Stomach (tissue), 9 donors: ENCODE results near the gene PKHD1. TPM values are rescaled to one million over a fixed set of nuclear protein-coding genes. Genes with fewer than 3 reads are reported as not detected.

Experiments used
- DNase-seq, 2 donors: peaks; one replicate each; pipeline versions ENCODE4 v3.0.0 to v3.0.0-alpha.2; 2013 to 2019
- H3K27ac ChIP-seq, 5 donors: fragments of 200-600 bp in 4 of 5; sonication (generic) in 4 of 5; one replicate each; pipeline ENCODE4 v1.5.1; 2013 to 2019; ENCODE audit warnings: mild to moderate bottlenecking in 1 of 5, moderate library complexity in 1 of 5
- H3K27me3 ChIP-seq, 3 donors: fragments of 200-600 bp; sonication (generic); one replicate each; pipeline ENCODE4 v1.5.1; 2017 to 2019; ENCODE audit warnings: mixed run types in 1 of 3
- H3K36me3 ChIP-seq, 4 donors: fragments of 200-600 bp; sonication (generic); 1 replicate in 3 of 4; 2 replicates in 1 of 4; pipeline ENCODE4 v1.5.1; 2016 to 2019
- H3K4me1 ChIP-seq, 4 donors: fragments of 200-600 bp; sonication (generic); one replicate each; pipeline ENCODE4 v1.5.1; 2016 to 2019
- H3K4me3 ChIP-seq, 4 donors: fragments of 200-600 bp; sonication (generic) in 3 of 4; one replicate each; pipeline ENCODE4 v1.5.1; 2016 to 2019; ENCODE audit warnings: mild to moderate bottlenecking in 1 of 4
- H3K9me3 ChIP-seq, 4 donors: fragments of 200-600 bp; sonication (generic); one replicate each; pipeline ENCODE4 v1.5.1; 2016 to 2019
- CTCF ChIP-seq, 7 experiments: fragments of 450-650 bp in 4 of 7; fragments of 200-600 bp in 3 of 7; sonication (generic) in 3 of 7; IDR thresholded peaks; one replicate each; pipeline ENCODE4 v1.5.1; 2016 to 2019; ENCODE audit warnings: antibody characterized with exemption in 7 of 7, control low read depth in 2 of 7, mild to moderate bottlenecking in 1 of 7
- EP300 ChIP-seq: sonication (generic); formaldehyde crosslinking; IDR thresholded peaks from one replicate; pipeline ENCODE4 v1.6.1; 2017; ENCODE audit warnings: antibody characterized with exemption
- POLR2A ChIP-seq, 4 donors: fragments of 450-650 bp; IDR thresholded peaks; one replicate each; pipeline ENCODE4 v1.6.1; 2016; ENCODE audit warnings: antibody characterized with exemption in 4 of 4, control low read depth in 2 of 4, mild to moderate bottlenecking in 1 of 4, moderate library complexity in 1 of 4
- POLR2AphosphoS5 ChIP-seq, 3 donors: sonication (generic); formaldehyde crosslinking; IDR thresholded peaks; one replicate each; pipeline ENCODE4 v1.6.1; 2016; ENCODE audit warnings: antibody characterized with exemption in 3 of 3
- WGBS, 5 donors: extraction: QIAGEN DNeasy Blood & Tissue Kit in 3 of 5; methylation state at CpG; one replicate each; pipeline versions ENCODE4 v1.1.5 to v1.1.7; 2013 to 2018; 5-methylcytosine and 5-hydroxymethylcytosine counted together
- intact Hi-C: fragments of 100-400 bp; cut with DNase I; formaldehyde crosslinking; loops from one replicate; pipeline ENCODE4 v1.15.1; 2023; ENCODE audit warnings: low total_unique reads
- polyA plus RNA-seq, 3 donors: library from polyadenylated mRNA; stranded (reverse); fragments of 200-250 nt; gene quantifications; one replicate each; pipeline ENCODE4 v1.2.3, GENCODE V29; 2013
- total RNA-seq, 5 donors: library from RNA; depleted of rRNA; stranded (reverse); fragments of >200 nt; gene quantifications; one replicate each; pipeline versions ENCODE4 v1.1.0 to v1.2.3, GENCODE V29; 2014 to 2016
- donor health status: healthy with polysubstance abuse.
- donor health status: Bipolar disorder and iron deficiency.
- donor health status: healthy.

The PKHD1 gene
- total and polyA plus RNA-seq, 8 donors = 0.19 to 19.2 (median 4.6) TPM; not detected in 2

GRCh38 chr6:52022675-52023074 lies 64.7 kb downstream of the PKHD1 start:
- no peak for DNase-seq
- peaks cover 0 to 9% (median 2%) of the 10 kb centered on the region in 4 donors for H3K4me1 ChIP-seq
- H3K4me3 ChIP-seq = no peak overlapping the region
- H3K36me3 ChIP-seq = no peaks in the 10 kb centered on the region
- H3K27me3 ChIP-seq = no peaks in the 10 kb centered on the region
- no peaks in the 10 kb centered on the region for H3K9me3 ChIP-seq
- TF ChIP-seq EP300 (no peak), POLR2AphosphoS5 (IDR thresholded peaks at IDR 0.05) (no peak), CTCF (IDR thresholded peaks at IDR 0.05) (no peak), POLR2A (IDR thresholded peaks at IDR 0.05) (no peak)
- no peak overlapping the region for H3K27ac ChIP-seq
- WGBS, 5 donors = 72 to 86% (median 82%) methylated on average over 3 of the region's 3 CpGs
- intact Hi-C loops = loop anchor here (10.0 kb wide), 1 partner anchor 168 kb away; no protein-coding TSS in a partner anchor

- WGBS, 5 donors = 91 to 98% (median 93%) methylated on average over 2 of the region's 2 CpGs
- Histone ChIP-seq H3K27me3 (no peaks in the 10 kb centered on the region), H3K4me3 (no peak overlapping the region), H3K36me3 (no peaks in the 10 kb centered on the region), H3K4me1 (peaks cover 0 to 9% (median 2%) of the 10 kb centered on the region in 4 donors), H3K27ac (no peak overlapping the region), H3K9me3 (no peaks in the 10 kb centered on the region)
- TF ChIP-seq CTCF (IDR thresholded peaks at IDR 0.05) (peak in 5 of 7 experiments; percentile 29 to 81 (median 63)), EP300 (no peak)
- peak in 1 of 2 donors; percentile 61 for DNase-seq
- intact Hi-C loops = loop anchor here (10.0 kb wide), 1 partner anchor 166 kb away; no protein-coding TSS in a partner anchor
These were observed 66.4 kb downstream of the PKHD1 start for GRCh38 chr6:52020945-52021570.

- Histone ChIP-seq H3K36me3 (no peaks in the 10 kb centered on the region), H3K4me3 (no peak overlapping the region), H3K4me1 (peaks cover 0 to 9% (median 2%) of the 10 kb centered on the region in 4 donors), H3K27me3 (no peaks in the 10 kb centered on the region), H3K9me3 (no peaks in the 10 kb centered on the region), H3K27ac (no peak overlapping the region)
- DNase-seq = no peak
- TF ChIP-seq POLR2AphosphoS5 (IDR thresholded peaks at IDR 0.05) = no peak
- TF ChIP-seq POLR2A (IDR thresholded peaks at IDR 0.05) = no peak
- no peak for TF ChIP-seq CTCF (IDR thresholded peaks at IDR 0.05)
- TF ChIP-seq EP300 = no peak
- intact Hi-C loops = loop anchor here (10.0 kb wide), 1 partner anchor 165 kb away; no protein-coding TSS in a partner anchor
- WGBS, 5 donors = 56 to 65% (median 62%) methylated on average over 5 of the region's 5 CpGs
These were observed 67.5 kb downstream of the PKHD1 start for GRCh38 chr6:52019881-52020280.

GRCh38 chr6:52019092-52019491 lies 68.3 kb downstream of the PKHD1 start:
- no peaks in the 10 kb centered on the region for H3K27me3 ChIP-seq
- WGBS, 5 donors = 26 to 52% (median 38%) methylated on average over 3 of the region's 3 CpGs
- H3K4me3 ChIP-seq = no peak overlapping the region
- no peaks in the 10 kb centered on the region for H3K36me3 ChIP-seq
- no peak overlapping the region for H3K27ac ChIP-seq
- intact Hi-C loops = no loop called here
- TF ChIP-seq POLR2A (IDR thresholded peaks at IDR 0.05) (no peak), CTCF (IDR thresholded peaks at IDR 0.05) (no peak), EP300 (no peak), POLR2AphosphoS5 (IDR thresholded peaks at IDR 0.05) (no peak)
- no peaks in the 10 kb centered on the region for H3K9me3 ChIP-seq
- peak in 1 of 2 donors; percentile 13 for DNase-seq
- H3K4me1 ChIP-seq = peaks cover 0 to 9% (median 2%) of the 10 kb centered on the region in 4 donors
